Stimulated activated CD8-positive, alpha-beta memory T cell treated with anti-CD3 and anti-CD28 coated beads, Interleukin-12 subunit alpha, Interleukin-12 subunit beta, amount 100 ng/mL, for 4 hours (primary cell): ENCODE measurements around the gene BOD1L2.

Experiments used
- DNase-seq: peaks from one replicate; pipeline ENCODE4 v3.0.0-alpha.2; 2020; ENCODE audit warnings: low read depth

Gene BOD1L2

DNA sequence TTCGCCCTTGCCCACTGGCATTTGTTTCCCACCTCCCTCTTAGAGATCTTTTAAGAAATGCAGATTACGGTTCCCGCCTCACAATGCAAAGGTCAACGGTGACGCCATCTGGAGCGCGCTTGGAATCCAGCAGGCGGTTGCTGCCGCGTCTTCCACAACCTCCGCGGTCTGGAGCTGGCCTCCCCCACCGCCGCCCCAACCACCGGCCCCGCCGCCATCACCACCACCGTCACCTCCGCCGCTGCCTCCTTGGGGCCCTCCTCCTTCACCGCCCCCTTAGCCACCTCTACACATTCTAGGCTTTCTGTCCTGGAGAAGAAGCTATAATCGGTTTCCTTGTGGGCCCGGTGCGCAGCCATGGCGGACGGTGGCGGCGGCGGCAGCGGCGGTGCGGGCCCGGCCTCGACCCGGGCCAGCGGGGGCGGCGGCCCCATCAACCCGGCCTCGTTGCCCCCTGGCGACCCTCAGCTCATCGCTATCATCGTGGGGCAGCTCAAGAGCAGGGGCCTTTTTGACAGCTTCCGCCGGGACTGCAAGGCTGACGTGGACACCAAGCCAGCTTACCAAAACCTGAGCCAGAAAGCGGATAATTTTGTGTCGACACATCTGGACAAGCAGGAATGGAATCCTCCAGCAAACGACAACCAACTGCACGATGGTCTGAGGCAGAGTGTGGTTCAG lies at the start of gene BOD1L2:
TSS of gene BOD1L2 (plus strand) at position 132 of the 681 bp plus-strand sequence. CDS start at position 358, 226 bp downstream.
- DNase-seq = no peak

DNA sequence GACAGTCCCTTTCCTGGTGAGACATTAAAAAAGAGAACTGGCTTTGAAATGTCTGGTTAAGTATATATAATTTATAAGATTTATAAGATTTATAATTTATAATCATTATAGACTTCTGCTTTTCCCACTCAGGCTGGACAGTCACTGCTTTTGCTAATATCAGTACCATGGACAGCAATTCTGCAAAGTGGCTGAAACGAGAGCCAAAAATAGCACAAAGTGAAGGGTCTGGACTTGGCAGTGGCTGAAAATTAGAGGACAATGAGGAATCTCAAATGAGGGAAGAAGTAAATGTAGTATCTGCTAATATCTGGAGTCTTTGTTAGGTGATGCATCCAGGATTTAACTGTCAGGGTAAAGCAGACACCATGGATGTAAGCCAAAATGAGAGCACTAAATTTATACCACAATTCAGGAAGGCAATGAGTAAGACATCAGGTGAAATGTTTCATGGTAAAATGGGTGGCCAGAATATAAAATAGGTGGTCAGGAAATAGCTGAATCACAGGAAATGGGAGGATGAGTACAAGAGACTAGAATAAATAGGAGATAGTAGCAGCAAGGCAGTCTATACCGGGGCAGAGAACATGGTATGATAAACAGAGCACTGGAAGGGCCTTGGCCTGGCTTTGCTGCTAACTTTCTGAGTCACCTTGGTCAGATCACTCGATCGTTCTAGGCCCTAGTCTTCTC lies 39.6 kb upstream of the BOD1L2 start:
- no peak for DNase-seq

DNA sequence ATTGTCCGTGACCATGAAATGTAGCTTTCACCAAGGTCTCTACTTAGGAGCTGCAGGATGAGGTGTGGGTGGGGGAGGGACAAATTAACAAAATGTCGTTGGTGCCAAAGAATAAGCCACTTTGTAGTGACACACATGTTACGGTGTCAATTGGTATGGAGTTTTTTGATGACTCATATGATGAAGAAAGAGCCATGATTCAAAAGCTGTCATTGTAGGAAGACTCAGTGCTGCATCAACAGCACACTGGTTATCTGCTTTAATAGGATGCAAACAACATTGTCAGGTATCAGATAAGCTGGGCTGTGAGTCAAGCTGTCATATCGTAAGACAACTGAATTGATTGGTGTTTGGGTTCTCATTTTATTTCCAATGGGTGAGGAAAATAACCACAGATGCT lies 36.6 kb upstream of the BOD1L2 start:
- no peak for DNase-seq

DNA sequence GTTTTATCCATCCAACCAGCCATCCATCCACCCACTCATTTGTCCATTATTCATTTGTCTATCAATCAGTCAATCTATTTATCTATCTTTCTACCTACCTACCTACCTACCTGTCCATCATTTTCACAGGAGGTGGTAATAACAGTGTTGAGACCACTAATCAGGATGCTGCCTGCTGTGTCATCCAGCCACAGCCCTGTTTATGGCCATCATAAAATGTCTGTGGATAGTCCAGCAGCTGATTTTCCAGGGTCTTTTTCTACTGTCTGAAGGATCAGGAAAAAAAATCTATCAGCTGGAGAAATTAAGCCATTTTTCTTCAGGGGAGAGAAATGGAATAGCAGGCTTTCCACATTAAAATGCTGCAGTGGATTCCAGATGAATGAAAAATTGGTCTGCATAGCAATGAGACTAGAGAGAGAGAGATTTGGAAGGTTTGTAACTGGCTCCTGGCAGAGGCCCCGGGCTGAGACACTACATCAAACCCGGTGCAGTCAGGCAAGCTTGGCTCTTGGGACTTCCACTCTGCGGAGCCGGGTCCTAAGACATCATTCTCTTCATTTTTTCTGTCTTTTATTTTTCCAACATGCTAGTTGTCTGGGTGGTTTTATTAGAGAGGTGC lies 33.0 kb upstream of the BOD1L2 start:
- DNase-seq = no peak

DNA sequence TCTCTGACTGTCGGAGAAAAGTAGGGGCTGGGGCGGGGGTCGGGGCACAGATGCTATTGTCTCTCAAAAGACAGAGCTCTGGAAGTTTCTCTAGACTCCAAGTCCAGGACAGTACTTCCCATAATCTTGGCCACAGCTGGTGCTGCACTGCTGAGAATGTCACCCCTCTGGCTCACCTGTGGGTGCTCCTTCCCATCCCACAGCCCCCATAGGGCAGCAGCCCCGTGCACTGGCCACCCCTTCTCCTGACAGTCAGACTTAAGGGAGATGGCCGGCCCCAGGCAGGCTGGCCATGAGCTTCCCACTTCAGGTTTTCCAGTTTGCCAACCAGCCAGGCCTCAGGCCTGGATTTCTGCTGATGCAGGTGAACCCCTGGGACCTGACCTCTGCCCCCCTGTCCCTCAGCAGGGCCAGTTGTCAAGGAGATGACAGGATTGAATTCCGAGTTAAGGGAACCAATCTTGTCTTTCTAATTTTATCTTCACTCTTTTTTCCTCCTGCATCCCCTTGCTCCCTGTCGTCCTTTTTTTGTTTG lies 30.2 kb upstream of the BOD1L2 start:
- no peak for DNase-seq

DNA sequence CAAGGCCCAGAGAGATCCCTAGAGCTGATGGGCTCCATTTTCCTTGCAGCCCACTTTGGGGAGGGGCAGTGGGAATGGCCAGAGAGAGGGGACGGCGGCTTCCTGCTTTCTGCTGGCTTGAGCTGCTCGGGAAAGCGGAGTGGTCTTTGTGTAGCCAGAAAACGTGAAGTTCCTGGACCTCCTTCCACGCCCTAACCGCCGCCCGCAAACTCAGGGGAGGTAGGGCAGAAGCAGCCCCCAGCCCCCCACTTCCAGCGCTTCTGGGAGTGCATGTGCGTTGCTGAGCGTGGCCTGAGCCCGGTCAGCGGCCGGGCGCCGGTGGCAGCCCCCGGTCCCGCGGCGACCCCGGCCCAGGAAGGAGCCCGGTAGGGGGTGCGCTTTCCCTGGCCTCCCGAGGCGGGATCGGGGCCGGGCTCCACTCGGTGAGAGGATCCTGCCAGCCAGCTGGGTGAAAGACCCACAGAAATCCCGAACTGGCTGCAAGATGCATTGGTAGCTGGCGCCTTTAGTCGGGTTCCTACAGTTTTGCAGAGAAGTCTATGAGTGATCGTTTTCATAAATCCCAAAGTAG lies 25.3 kb upstream of the BOD1L2 start:
- no peak for DNase-seq

DNA sequence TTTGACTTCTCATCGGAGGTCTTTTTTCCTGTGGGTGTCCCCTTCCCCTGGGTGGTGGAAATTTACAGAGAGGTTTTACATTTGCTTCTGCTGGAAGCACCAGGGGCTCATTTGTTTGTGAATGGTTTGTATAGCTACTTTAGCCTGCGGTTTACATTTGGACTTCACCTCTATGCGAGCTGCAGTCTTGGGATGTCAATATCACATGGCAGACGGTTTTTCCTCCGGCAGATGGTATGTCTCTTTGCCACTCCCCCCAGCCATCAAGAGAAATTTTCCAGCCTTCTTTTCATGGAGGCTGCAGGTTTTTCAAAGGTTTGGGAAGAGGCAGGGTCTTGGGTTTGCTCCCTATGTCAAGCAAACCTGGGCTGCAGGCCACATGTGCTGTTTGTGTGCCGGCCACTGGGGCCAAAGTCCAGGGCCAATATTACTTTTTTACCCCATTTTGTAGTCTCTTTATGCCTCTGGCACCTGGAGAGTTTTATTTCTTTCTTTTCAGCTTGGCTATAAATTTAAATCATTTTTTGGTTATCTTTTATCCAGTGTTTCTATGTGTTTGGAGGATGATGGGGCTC lies 23.9 kb upstream of the BOD1L2 start:
- no peak for DNase-seq

DNA sequence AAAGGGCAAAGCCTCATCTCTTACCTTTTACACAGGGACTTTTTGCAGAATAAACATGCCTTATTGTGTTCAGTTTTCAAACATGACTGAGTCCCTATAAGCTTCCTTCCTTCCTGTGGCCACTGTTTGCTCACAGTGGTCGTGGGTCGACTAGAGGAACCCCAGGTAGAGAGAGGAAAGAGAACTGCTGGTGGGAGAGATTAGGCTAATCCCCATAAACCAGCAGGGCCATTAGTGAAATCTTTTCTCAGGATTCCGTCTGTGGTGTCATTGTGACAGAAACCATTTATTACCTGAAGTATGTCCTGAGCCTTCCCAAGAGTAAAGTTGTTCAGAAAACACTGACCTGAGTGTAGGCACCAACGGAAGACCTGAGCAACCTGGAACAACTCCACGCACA lies 21.3 kb upstream of the BOD1L2 start:
- no peak for DNase-seq

DNA sequence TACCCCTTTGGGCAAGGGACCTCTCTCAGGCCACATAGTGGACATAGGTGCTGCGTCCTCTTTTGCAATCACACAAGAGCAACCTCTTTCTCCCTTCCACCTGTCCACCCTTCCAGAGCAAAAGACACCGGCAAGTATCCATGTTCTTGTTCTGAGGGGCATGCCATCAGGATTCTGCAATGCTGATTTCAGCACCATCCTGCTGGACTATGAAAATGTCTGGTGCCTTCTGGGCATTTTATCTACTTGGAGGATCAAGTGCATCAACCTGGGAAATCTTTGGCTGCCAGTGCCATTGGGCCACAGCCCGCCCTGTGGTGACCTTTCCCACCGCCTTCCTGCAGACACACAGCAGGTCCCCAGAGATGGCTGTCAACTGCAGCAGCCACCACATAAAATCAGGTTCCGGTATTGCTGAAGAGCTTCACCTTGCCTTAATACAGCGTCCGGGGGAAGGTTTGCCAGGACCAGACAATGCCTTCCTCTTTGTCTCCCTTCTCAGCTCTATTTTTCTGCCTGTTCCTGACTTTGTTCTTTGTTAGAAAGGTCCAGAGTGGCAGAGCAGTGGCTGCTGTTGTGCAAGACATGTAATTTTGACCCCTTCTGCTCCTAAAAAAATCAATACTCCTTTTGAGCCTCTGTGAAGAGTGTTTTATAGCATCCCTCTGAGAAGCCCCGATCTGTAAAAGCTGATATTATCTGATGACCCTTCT lies 18.5 kb upstream of the BOD1L2 start:
- DNase-seq = no peak

DNA sequence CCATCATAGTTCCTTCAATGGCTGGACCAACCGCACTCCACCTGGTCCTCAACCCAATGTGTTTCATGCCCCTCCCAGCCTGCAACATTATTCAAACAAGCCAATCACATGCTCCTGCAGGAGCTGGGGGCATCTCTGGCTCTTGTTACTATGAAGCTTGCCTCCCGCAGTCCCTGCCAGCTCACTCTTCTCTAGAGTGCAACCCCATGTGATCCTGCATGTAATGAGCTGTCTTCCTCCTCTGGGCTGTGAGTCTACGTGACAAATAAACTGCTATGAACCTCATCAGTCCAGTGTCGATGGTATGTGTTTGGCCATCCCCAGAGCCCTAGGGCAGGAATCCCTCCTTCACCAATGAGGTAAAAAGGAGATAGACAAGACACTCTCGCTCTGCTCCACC lies 15.8 kb upstream of the BOD1L2 start:
- DNase-seq = no peak

DNA sequence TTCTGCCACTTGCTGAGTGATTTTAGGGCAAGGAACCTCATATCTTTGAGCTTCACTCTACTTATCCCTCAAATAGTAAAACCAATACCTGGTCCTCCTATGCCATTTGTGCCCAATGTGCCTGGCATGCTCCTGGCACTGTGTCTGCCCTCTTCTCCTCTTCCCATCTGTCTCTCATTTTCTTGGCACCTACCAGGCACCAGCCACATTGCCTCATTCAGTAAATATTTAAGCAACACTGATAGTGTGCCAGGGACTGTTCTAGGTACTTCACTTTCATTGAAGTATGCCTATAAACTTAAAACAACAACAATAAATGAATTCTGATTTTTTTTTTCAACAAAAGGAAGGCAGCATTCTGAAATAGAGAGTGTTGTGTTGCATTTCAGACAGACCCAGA lies 15.1 kb upstream of the BOD1L2 start:
- DNase-seq = no peak

DNA sequence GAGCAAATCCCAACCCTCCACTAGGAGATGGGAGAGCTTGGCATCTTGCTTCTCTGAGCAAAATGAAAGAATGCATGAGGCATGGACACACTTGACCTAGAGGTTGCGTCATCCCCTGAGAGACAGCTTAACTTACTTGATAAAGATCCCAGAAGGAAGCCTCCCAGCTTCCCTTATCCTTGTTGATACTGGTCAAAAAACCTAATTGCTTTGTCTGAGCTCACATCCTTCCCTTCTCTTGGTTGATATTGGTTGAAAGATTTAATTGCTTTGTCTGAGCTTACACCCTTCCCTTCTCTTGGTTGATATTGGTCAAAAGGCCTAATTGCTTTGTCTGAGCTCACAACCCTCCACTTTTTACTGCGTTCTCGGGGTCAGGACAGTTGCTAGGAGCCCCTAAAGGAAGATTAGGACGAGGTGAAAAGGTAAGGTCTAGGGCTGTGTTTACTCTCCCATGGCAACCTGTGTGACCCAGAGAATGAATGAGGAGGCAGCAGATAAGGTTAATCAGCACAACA lies 12.2 kb upstream of the BOD1L2 start:
- DNase-seq = no peak

DNA sequence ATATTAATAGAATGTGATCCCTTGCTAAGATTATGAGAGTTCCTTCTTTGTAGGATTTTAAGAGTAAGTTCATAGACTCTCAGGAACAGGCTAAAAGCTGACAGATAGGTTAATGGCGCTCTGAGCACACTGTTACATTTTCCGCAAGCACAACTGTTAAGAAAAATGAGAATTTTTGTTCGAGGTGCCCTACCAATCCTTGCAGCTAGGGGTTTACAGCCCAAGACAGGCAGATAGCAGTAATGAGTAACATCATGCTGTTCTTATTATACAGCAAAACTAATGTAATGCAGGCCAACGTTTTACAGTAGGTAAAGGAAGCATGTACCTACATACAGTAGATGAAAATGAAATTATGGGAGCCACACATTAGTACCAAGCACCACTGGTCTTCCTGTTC lies 11.2 kb upstream of the BOD1L2 start:
- DNase-seq = no peak

DNA sequence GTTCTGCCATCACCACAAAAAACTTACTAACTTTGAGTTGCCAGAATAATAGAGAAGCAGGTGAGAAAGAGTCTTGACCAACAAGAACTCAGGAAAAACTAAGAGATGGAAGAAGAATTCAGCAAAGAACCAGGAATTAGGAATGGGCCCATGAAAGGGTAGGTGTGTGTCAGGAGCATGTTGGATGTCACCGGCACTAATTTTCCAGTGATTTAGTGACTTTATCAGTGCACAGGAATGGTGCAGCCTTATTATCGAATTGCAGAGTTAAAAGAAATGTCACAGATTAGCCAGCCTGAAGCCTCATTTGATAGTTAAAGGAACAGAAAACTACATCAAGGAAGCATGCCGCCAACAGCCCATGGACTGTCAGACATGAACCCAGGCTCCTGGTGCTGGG lies 9.0 kb upstream of the BOD1L2 start:
- no peak for DNase-seq

DNA sequence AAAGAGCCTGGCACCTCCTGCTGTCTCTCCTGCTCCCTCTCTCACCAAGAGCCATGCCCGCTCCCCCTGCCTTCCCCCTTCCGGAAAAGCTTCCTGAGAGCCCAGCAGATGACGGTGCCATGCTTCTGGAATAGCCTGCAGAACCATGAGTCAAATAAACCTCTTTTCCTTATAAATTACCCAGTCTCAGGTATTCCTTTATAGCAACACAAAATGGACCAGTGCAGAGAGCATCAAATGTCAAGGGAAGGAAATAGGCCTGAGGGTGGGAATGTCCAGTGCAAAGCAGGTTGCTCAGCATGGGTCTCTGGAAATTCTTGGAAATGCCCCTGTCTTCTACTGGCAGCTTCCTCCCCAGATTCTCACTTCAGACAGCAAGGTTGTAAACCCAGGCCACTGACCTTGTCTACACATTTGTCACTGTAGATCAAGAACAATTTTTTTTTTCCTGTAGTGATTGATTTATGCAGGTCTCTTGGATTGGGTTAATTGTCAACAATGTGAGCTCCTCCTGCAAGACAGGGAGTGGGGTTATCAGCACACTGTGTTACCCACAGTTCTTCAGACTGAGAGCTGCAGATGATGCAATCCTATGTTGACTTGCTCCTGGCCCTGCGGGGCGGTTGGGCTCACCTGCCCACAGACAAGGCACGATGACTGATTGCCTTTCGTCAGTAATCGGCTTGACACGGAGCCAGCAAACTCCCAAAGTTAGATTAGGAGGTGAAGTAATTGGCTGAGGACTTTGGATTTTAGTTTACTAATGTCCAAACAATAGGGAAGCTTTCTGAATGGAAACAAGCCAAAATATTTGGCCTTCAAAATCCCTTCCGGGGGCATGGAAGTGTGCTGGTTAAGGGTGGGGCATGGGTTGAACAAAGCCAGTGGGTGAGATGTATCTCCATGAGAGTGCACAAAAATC lies 5.4 kb upstream of the BOD1L2 start:
- DNase-seq = no peak

DNA sequence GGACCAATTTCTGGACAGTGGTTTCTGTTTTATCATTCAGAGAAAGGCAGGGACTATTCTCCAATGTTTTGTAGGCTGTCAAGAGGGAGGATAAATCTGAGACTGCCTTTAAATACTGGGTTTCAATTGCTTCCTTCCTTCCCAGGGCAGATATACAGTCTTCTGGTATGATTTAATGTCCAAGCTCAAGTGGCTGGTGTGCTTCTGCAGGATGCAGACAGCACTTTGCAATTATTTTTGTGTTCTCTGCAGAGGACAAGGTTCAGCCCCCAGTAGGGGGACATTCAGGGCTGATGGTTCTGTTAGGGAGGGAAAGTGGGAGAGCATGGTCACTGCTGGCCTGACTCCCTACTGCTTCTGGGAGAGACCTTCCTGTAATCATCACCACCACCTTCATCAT lies 4.6 kb upstream of the BOD1L2 start:
- no peak for DNase-seq

DNA sequence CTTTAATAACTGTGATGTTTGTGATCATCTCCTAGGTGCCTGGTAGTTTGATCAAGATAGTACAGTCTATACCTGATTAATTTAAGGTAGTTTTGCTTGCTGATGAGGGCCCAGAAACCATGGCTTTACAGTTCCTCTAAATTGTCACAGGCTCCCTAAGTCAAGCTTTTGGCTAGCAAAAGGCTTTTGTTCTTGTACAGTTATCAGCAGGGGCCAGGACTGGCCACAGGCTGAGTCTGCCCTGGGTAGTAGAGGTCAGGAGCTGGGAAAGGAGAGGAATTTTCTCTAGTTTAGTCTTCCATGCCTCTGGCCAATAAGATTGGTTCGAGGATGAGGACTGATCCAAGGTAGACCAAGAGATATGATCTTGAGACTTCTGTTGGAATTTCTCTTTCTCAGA lies 3.6 kb upstream of the BOD1L2 start:
- no peak for DNase-seq

DNA sequence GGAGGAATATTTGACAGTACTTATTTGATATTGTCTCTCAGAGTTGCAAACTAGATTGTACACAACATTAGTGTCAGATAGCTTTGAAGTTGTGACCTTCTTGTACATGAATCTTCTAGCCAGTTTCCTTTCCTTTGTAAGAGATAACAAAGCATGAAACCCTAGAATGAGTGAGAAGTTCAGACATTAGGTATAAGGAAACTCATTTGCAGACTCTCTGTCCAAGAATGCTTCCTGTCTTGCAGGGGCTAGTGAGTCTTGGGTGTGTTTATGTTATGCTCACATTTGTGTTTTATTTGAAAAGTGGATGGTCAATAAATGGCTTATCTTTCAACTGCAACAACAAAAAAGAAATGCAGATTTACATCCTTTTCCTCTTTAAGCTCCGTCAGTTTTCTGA lies 1.4 kb downstream of the BOD1L2 start:
- DNase-seq = no peak

DNA sequence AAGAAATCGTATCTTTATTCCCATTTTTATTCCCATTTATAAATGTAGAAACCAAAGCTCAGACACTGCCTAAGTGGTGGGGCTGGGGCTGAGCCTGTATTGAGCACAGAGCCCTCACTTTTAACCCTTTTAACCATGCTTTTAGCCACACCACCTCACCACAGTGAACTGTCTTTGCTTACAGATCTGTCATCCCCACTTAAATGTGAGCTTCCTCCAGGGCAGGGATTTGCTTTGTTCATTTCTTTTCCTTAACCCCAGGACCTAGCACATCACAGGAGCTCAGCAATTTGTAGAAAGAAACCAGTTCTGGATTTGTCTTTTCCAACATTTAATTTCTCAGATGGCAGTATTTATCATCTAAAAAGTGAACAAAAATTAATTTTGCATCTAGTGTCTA lies 2.2 kb downstream of the BOD1L2 start:
- no peak for DNase-seq

DNA sequence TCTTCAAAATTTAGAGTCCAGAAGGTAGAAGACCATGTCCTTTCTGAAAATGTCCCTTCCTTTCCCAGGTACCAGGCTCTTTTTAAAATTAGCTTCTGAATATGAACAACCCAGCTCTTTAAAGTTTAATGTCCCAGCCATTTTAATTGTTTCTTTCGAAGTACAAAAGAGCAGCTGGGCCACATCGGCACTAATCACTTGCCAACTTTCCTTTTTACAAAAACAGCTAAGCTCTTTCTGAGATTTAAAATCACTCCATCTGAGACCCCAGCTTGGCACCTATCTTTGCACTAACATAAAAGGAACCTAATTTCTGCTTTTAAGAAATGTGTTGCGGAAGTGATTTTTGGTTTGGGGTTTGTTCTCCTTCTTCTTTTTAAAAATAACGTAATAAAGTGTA lies 2.6 kb downstream of the BOD1L2 start:
- no peak for DNase-seq

DNA sequence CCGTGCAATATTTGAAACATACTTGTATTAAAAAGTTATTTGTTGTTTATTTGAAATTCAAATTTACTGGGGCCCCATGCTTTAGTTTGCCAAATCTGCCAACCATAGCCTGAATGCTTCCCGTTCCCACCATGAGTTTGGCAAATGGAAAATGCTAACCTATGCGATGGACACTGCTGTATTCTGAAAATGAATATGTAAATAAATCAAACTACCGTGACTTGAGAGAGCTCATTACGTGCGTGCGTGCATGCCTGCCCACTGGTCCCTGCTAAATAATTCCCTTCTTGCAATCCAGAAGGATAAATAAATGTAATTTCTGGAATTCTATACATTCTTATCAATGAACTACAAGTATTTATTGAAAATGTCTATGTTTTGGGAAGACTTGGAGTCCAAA lies 3.2 kb downstream of the BOD1L2 start:
- DNase-seq = no peak
